ENCODE results near the gene USP28. TPM values are rescaled to one million over a fixed set of nuclear protein-coding genes. Genes with fewer than 3 reads are reported as not detected.
"Not testable (repeated sequence)": the region's sequence is repeated elsewhere in the genome, so short reads cannot be mapped to it uniquely, and the experiment has no call there.

Gene USP28
- total RNA-seq, 1 donor from 2014 or later = 35.0 TPM

DNA sequence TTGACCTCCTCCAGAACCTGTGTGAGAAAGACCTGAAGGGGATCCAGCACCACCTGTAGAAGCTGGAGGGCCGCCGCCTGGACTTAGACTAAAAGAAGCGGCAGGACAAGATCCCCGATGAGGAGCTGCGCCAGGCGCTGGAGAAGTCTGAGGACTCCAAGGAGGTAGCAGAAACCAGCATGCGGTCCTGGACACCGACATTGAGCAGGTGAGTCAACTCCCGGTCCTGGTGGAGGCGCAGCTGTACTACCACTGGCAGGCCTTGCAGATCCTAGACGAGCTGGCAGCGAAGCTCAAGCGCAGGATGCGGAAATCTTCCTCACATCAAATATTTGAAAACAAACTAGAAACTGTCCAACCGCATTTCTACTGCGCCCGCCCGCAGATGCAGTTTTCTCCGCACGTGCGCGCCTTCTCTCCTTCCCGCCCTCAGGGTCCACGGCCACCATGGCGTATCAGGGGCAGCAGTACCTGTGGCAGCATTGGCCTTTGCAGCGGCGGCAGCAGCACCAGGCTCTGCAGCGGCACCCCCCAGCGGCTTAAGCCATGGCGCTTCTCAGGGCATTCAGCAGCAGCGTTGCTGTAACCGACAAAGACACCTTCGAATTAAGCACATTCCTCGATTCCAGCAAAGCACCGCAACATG is 85.6 kb downstream of the USP28 start:
- FAIRE-seq (no peak), DNase-seq (ENCODE audit: low read depth) (no peak)
- Histone ChIP-seq H3K4me1 (ENCODE audit: insufficient read depth, low read length) (no peaks in the 10 kb centered on the region), H2AFZ (ENCODE audit: low read depth, low read length) (no peak overlapping the region), H3K27me3 (ENCODE audit: insufficient read depth, low read length) (peaks cover 2% of the 10 kb centered on the region), H3K4me3 (ENCODE audit: insufficient read depth, low read depth, low read length) (no peak overlapping the region), H3K4me2 (ENCODE audit: low read length) (no peak overlapping the region), H3K79me2 (ENCODE audit: insufficient read depth, low read length) (no peaks in the 10 kb centered on the region), H3K36me3 (ENCODE audit: insufficient read depth, low read length) (no peaks in the 10 kb centered on the region), H3K9me3 (ENCODE audit: insufficient read depth, low read depth, low read length) (no peaks in the 10 kb centered on the region), H4K20me1 (ENCODE audit: insufficient read depth, low read length) (no peaks in the 10 kb centered on the region), H3K9ac (ENCODE audit: low read length) (no peak overlapping the region), H3K27ac (ENCODE audit: low read depth, low read length) (no peak overlapping the region)
- Mint-ChIP-seq H3K36me3 (ENCODE audit: low read depth, unreplicated experiment) (no peaks in the 10 kb centered on the region), H3K9me3 (ENCODE audit: unreplicated experiment) (no peaks in the 10 kb centered on the region), H3K27me3 (ENCODE audit: low read depth, unreplicated experiment) (peaks cover 2% of the 10 kb centered on the region), H3K4me1 (ENCODE audit: low read depth, unreplicated experiment) (no peaks in the 10 kb centered on the region), H3K27ac (ENCODE audit: unreplicated experiment) (no peak overlapping the region), H3K4me3 (ENCODE audit: unreplicated experiment) (no peak overlapping the region)
- TF ChIP-seq, protein P1, sequence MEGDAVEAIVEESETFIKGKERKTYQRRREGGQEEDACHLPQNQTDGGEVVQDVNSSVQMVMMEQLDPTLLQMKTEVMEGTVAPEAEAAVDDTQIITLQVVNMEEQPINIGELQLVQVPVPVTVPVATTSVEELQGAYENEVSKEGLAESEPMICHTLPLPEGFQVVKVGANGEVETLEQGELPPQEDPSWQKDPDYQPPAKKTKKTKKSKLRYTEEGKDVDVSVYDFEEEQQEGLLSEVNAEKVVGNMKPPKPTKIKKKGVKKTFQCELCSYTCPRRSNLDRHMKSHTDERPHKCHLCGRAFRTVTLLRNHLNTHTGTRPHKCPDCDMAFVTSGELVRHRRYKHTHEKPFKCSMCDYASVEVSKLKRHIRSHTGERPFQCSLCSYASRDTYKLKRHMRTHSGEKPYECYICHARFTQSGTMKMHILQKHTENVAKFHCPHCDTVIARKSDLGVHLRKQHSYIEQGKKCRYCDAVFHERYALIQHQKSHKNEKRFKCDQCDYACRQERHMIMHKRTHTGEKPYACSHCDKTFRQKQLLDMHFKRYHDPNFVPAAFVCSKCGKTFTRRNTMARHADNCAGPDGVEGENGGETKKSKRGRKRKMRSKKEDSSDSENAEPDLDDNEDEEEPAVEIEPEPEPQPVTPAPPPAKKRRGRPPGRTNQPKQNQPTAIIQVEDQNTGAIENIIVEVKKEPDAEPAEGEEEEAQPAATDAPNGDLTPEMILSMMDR (IDR thresholded peaks at IDR 0.05; ENCODE audit: insufficient read depth, low read depth, low read length) = no peak
- TF ChIP-seq EZH2 (IDR thresholded peaks at IDR 0.05; ENCODE audit: insufficient read depth, low read length) = no peak

DNA sequence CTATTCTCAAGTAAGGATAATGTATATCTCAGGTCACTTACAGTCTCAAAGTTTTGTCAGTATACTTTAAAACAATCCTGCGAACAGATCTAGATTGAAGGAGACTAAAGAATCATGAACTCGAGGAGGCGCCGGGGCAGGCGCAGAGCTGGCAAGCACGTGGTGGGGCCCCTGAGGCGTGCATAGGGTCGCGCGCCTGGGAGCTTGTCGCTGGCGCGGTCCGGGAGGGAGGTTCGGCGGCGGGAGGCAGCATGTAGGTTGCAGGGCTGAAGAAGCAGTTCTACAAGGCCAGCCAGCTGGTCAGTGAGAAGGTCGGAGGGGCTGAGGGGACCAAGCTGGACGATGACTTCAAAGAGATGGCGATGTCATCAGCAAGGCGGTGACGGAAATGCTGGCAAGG is 86.4 kb downstream of the USP28 start:
- H3K27me3 Mint-ChIP-seq (ENCODE audit: low read depth, unreplicated experiment); DNase-seq (ENCODE audit: low read depth); H3K9me3 ChIP-seq (ENCODE audit: insufficient read depth, low read depth, low read length); H2AFZ ChIP-seq (ENCODE audit: low read depth, low read length); H3K9me3 Mint-ChIP-seq (ENCODE audit: unreplicated experiment); H4K20me1 ChIP-seq (ENCODE audit: insufficient read depth, low read length); H3K36me3 ChIP-seq (ENCODE audit: insufficient read depth, low read length); H3K27ac ChIP-seq (ENCODE audit: low read depth, low read length); H3K27me3 ChIP-seq (ENCODE audit: insufficient read depth, low read length); H3K4me1 ChIP-seq (ENCODE audit: insufficient read depth, low read length); H3K4me3 Mint-ChIP-seq (ENCODE audit: unreplicated experiment); H3K36me3 Mint-ChIP-seq (ENCODE audit: low read depth, unreplicated experiment); H3K4me2 ChIP-seq (ENCODE audit: low read length); FAIRE-seq; H3K4me1 Mint-ChIP-seq (ENCODE audit: low read depth, unreplicated experiment); H3K4me3 ChIP-seq (ENCODE audit: insufficient read depth, low read depth, low read length); H3K79me2 ChIP-seq (ENCODE audit: insufficient read depth, low read length); H3K27ac Mint-ChIP-seq (ENCODE audit: unreplicated experiment); H3K9ac ChIP-seq (ENCODE audit: low read length): not testable (repeated sequence)

DNA sequence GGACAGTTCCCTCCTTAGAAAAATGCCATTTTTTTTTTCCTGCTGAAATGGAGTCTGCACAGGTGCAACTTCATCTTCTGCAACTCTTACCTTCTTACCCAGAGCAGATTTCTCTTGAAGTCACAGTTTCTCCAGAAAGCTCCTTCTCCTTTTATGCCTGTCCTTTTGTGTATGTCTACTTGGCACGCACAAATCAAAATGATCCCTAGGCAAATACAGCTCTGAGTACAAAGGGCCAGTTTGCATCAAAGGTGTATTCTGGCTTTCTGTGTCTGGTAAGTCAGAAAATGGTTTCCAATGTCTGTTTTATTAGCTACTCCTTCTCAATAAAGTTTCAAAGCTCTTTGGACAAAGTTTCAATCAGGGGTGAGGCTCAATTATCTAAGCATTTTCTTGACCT is 93.2 kb downstream of the USP28 start:
- peaks cover 8% of the 10 kb centered on the region for H3K4me1 Mint-ChIP-seq (ENCODE audit: low read depth, unreplicated experiment)
- H3K4me1 ChIP-seq (ENCODE audit: insufficient read depth, low read length) = peaks cover 3% of the 10 kb centered on the region
- no peaks in the 10 kb centered on the region for H3K36me3 Mint-ChIP-seq (ENCODE audit: low read depth, unreplicated experiment)
- no peak overlapping the region for H3K27ac ChIP-seq (ENCODE audit: low read depth, low read length)
- H2AFZ ChIP-seq (ENCODE audit: low read depth, low read length) = no peak overlapping the region
- H3K9me3 Mint-ChIP-seq (ENCODE audit: unreplicated experiment) = no peaks in the 10 kb centered on the region
- FAIRE-seq (no peak), DNase-seq (ENCODE audit: low read depth) (no peak)
- H3K9me3 ChIP-seq (ENCODE audit: insufficient read depth, low read depth, low read length) = no peaks in the 10 kb centered on the region
- peaks cover 7% of the 10 kb centered on the region for H3K27me3 Mint-ChIP-seq (ENCODE audit: low read depth, unreplicated experiment)
- no peak overlapping the region for H3K4me3 ChIP-seq (ENCODE audit: insufficient read depth, low read depth, low read length)
- H3K36me3 ChIP-seq (ENCODE audit: insufficient read depth, low read length) = no peaks in the 10 kb centered on the region
- no peak overlapping the region for H3K9ac ChIP-seq (ENCODE audit: low read length)
- no peaks in the 10 kb centered on the region for H3K79me2 ChIP-seq (ENCODE audit: insufficient read depth, low read length)
- no peak overlapping the region for H3K4me3 Mint-ChIP-seq (ENCODE audit: unreplicated experiment)
- H3K27me3 ChIP-seq (ENCODE audit: insufficient read depth, low read length) = peaks cover 8% of the 10 kb centered on the region
- TF ChIP-seq, protein P1 (IDR thresholded peaks at IDR 0.05; ENCODE audit: insufficient read depth, low read depth, low read length) = no peak
- TF ChIP-seq EZH2 (IDR thresholded peaks at IDR 0.05; ENCODE audit: insufficient read depth, low read length) = no peak
- no peak overlapping the region for H3K27ac Mint-ChIP-seq (ENCODE audit: unreplicated experiment)
- no peaks in the 10 kb centered on the region for H4K20me1 ChIP-seq (ENCODE audit: insufficient read depth, low read length)
- no peak overlapping the region for H3K4me2 ChIP-seq (ENCODE audit: low read length)
